ENCODE data around the gene LRRC14B.

DNA sequence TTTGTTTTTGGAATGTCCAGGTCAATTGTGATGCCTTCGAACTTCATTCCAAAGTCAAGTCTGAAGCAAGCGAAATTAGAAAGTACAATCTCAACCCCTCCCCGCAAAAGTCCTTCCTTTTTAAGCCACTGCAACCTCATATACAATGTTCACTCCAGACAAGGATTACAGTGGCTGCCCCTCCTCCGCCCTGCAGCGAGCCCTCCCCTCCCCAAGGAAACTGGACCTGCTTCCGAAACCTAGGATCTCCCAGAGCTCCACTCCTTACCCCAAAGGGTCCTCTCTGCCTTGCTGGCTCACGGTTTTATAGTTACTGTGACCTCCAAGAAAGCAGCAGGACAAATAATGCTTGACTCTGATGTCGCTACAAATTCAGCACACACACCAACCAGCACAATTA, 10.4 kb downstream of the LRRC14B start:
- TF ChIP-seq NFYB (CRISPR knock-in tag; IDR thresholded peaks at IDR 0.05) (no peak), CCAR2 (optimal IDR thresholded peaks at IDR 0.05; ENCODE audit: low read depth, low read length) (no peak), SNRNP70 (IDR thresholded peaks at IDR 0.05; ENCODE audit: low read depth, low read length) (no peak)
